Measurements from ENCODE around the gene DNAAF1. TPM values are rescaled to one million over a fixed set of nuclear protein-coding genes. Genes with fewer than 3 reads are reported as not detected.

DNAAF1 gene
- polyA plus RNA-seq, 1 of the 3 experiments (the other 2 are of a cell fraction), result 0.35 TPM

DNA sequence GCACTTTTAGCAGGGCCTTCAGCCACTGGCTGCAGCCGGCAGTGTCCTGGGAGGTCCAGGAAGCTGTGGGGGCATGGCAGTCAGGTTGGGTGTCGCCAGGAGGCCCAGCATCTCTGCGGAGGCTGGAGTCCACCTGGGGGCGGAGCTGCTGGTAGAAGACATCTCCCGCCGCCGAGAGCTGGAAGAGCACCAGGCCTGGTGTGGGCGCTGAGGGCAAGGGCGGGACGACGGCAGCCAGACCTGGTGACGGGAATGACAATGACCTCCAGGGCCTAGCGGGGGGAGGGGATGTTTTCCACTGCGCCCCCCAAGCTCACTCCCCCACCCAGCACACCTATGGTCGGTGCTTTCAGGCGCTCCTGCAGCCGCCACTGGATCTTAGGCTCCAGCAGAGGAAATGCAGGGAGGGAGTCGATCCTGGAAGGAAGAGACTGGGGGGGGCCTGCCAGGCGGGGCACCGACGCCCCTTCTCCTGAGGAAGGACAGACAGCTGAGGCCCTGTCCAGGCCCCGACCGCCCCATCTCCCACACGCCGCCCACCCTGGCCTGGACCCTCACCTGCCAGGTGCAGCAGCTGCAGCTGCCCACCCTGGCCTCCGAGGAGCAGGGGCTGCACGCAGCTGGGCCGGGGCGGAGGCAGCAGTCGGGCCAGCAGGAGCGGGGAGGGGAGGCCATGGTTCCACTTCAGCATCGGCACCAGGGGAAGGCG, 34.7 kb downstream of the DNAAF1 start:
- WGBS (ENCODE audit: low lambda C conversion rate), result 98% methylated on average over 8 of the region's 33 CpGs
- Histone ChIP-seq H2AFZ (ENCODE audit: low read depth) (no peak overlapping the region), H3K9me3 (no peaks in the 10 kb centered on the region), H3K27ac (ENCODE audit: low read depth in 2 of 2, low read length in 1 of 2) (no peak overlapping the region), H3K4me2 (no peak overlapping the region), H3K9me2 (no peaks in the 10 kb centered on the region), H3K36me3 (replicated peaks in 1 of 2; ENCODE audit: control insufficient read depth in 1 of 2, insufficient read depth in 2 of 2, low read length in 1 of 2) (peaks cover 0 to 61% of the 10 kb centered on the region in 2 experiments), H3K4me3 (ENCODE audit: low read depth in 2 of 2, low read length in 1 of 2) (no peak overlapping the region), H3K27me3 (ENCODE audit: insufficient read depth) (no peaks in the 10 kb centered on the region), H3K9ac (no peak overlapping the region), H3F3A (replicated peaks; ENCODE audit: insufficient read depth) (no peaks in the 10 kb centered on the region), H3K4me1 (ENCODE audit: control insufficient read depth in 1 of 2, insufficient read depth in 2 of 2, low read depth in 1 of 2, low read length in 1 of 2) (peaks cover 0 to 7% of the 10 kb centered on the region in 2 experiments; a peak in 1 of 4 replicates), H4K20me1 (ENCODE audit: insufficient read depth) (0 out of 2 replicates have a peak, but pooled peaks cover 5% of the 10 kb centered on the region), H3K79me2 (ENCODE audit: insufficient read depth) (peaks cover 12% of the 10 kb centered on the region)
- ChIA-PET CTCF (interaction anchor here (0.8 to 9.0 kb wide), 5 partner anchors 15 to 304 kb away, joined by 3 to 109 read pairs (median 4); no protein-coding TSS in a partner anchor), POLR2A (no interaction called here)
- TF ChIP-seq TCF12 (IDR thresholded peaks at IDR 0.05) (no peak), CHD2 (IDR thresholded peaks at IDR 0.05; ENCODE audit: low read length, partially characterized antibody) (no peak), FOXJ3 (CRISPR knock-in tag; IDR thresholded peaks at IDR 0.05) (no peak), JUND (IDR thresholded peaks at IDR 0.05) (no peak), FOXM1 (IDR thresholded peaks at IDR 0.05; ENCODE audit: low read depth) (no peak), EZH2phosphoT487 (IDR thresholded peaks at IDR 0.05; ENCODE audit: borderline replicate concordance, low read depth) (no peak), YY1 (IDR thresholded peaks at IDR 0.05; ENCODE audit: low read depth) (no peak), RXRA (IDR thresholded peaks at IDR 0.05; ENCODE audit: borderline replicate concordance, low read depth) (no peak), TEAD4 (IDR thresholded peaks at IDR 0.05; ENCODE audit: borderline replicate concordance, insufficient read depth) (no peak), NFIC (IDR thresholded peaks at IDR 0.05; ENCODE audit: borderline replicate concordance) (no peak), RAD21 (IDR thresholded peaks at IDR 0.05; ENCODE audit: low read length) (no peak)
- TF ChIP-seq, protein P1, sequence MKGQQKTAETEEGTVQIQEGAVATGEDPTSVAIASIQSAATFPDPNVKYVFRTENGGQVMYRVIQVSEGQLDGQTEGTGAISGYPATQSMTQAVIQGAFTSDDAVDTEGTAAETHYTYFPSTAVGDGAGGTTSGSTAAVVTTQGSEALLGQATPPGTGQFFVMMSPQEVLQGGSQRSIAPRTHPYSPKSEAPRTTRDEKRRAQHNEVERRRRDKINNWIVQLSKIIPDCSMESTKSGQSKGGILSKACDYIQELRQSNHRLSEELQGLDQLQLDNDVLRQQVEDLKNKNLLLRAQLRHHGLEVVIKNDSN (IDR thresholded peaks at IDR 0.05; ENCODE audit: borderline replicate concordance, low read depth), result no peak
- TF ChIP-seq, protein P2, sequence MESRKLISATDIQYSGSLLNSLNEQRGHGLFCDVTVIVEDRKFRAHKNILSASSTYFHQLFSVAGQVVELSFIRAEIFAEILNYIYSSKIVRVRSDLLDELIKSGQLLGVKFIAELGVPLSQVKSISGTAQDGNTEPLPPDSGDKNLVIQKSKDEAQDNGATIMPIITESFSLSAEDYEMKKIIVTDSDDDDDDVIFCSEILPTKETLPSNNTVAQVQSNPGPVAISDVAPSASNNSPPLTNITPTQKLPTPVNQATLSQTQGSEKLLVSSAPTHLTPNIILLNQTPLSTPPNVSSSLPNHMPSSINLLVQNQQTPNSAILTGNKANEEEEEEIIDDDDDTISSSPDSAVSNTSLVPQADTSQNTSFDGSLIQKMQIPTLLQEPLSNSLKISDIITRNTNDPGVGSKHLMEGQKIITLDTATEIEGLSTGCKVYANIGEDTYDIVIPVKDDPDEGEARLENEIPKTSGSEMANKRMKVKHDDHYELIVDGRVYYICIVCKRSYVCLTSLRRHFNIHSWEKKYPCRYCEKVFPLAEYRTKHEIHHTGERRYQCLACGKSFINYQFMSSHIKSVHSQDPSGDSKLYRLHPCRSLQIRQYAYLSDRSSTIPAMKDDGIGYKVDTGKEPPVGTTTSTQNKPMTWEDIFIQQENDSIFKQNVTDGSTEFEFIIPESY (IDR thresholded peaks at IDR 0.05; ENCODE audit: borderline replicate concordance, low read depth), result no peak
- TF ChIP-seq, protein P3, sequence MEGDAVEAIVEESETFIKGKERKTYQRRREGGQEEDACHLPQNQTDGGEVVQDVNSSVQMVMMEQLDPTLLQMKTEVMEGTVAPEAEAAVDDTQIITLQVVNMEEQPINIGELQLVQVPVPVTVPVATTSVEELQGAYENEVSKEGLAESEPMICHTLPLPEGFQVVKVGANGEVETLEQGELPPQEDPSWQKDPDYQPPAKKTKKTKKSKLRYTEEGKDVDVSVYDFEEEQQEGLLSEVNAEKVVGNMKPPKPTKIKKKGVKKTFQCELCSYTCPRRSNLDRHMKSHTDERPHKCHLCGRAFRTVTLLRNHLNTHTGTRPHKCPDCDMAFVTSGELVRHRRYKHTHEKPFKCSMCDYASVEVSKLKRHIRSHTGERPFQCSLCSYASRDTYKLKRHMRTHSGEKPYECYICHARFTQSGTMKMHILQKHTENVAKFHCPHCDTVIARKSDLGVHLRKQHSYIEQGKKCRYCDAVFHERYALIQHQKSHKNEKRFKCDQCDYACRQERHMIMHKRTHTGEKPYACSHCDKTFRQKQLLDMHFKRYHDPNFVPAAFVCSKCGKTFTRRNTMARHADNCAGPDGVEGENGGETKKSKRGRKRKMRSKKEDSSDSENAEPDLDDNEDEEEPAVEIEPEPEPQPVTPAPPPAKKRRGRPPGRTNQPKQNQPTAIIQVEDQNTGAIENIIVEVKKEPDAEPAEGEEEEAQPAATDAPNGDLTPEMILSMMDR (IDR thresholded peaks at IDR 0.05), result no peak
- TF ChIP-seq, protein P4, sequence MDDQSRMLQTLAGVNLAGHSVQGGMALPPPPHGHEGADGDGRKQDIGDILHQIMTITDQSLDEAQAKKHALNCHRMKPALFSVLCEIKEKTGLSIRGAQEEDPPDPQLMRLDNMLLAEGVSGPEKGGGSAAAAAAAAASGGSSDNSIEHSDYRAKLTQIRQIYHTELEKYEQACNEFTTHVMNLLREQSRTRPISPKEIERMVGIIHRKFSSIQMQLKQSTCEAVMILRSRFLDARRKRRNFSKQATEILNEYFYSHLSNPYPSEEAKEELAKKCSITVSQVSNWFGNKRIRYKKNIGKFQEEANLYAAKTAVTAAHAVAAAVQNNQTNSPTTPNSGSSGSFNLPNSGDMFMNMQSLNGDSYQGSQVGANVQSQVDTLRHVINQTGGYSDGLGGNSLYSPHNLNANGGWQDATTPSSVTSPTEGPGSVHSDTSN (IDR thresholded peaks at IDR 0.05), result no peak
- TF ChIP-seq, protein P5, sequence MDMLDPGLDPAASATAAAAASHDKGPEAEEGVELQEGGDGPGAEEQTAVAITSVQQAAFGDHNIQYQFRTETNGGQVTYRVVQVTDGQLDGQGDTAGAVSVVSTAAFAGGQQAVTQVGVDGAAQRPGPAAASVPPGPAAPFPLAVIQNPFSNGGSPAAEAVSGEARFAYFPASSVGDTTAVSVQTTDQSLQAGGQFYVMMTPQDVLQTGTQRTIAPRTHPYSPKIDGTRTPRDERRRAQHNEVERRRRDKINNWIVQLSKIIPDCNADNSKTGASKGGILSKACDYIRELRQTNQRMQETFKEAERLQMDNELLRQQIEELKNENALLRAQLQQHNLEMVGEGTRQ (IDR thresholded peaks at IDR 0.05; ENCODE audit: borderline replicate concordance, low read depth, low read length), result no peak
- TF ChIP-seq, protein P6, sequence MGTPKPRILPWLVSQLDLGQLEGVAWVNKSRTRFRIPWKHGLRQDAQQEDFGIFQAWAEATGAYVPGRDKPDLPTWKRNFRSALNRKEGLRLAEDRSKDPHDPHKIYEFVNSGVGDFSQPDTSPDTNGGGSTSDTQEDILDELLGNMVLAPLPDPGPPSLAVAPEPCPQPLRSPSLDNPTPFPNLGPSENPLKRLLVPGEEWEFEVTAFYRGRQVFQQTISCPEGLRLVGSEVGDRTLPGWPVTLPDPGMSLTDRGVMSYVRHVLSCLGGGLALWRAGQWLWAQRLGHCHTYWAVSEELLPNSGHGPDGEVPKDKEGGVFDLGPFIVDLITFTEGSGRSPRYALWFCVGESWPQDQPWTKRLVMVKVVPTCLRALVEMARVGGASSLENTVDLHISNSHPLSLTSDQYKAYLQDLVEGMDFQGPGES (IDR thresholded peaks at IDR 0.05; ENCODE audit: low read depth, low read length), result no peak
- no peak for DNase-seq
